Erythroblast (primary cell): Measurements from ENCODE around the gene TMEM25.
"Not testable (repeated sequence)": the region's sequence is repeated elsewhere in the genome, so short reads cannot be mapped to it uniquely, and the experiment has no call there.

Source experiments
- DNase-seq, 2 experiments: peaks; one replicate each; lab custom pipeline; 2025; lab: John Stamatoyannopoulos, UW
- GATA1 ChIP-seq: IDR thresholded peaks from 2 replicates; pipeline ENCODE4 v1.6.1; 2011; ENCODE audit warnings: low read depth, mild to moderate bottlenecking, control low read depth, low read length, moderate library complexity
- POLR2A ChIP-seq: IDR thresholded peaks from 2 replicates; pipeline ENCODE4 v1.6.1; 2011; ENCODE audit warnings: mild to moderate bottlenecking, low read length

TMEM25 gene

GRCh38 chr11:118530683-118531596 is at the start of gene TMEM25:
Gene TMEM25 (plus strand): TSS chr11:118531192. CDS start chr11:118531802, 610 bp downstream.
- DNase-seq, result peak; percentile 57 to 58
- TF ChIP-seq GATA1 (no peak), POLR2A (no peak)

GRCh38 chr11:118481238-118481637 is 49.8 kb upstream of the TMEM25 start:
- DNase-seq, result not testable (repeated sequence)

GRCh38 chr11:118484405-118484804 is 46.6 kb upstream of the TMEM25 start:
- DNase-seq, result no peak
- no peak for TF ChIP-seq POLR2A
- no peak for TF ChIP-seq GATA1

- peak in 1 of 2 experiments; percentile 13 for DNase-seq
- TF ChIP-seq GATA1, result no peak
- TF ChIP-seq POLR2A, result no peak
Observed at GRCh38 chr11:118485273-118485672, 45.7 kb upstream of the TMEM25 start.

- DNase-seq, result peak; percentile 83 to 91
- TF ChIP-seq POLR2A, result no peak
- TF ChIP-seq GATA1, result no peak
Observed at GRCh38 chr11:118488480-118489109, 42.4 kb upstream of the TMEM25 start.

- no peak for DNase-seq
- TF ChIP-seq GATA1 (no peak), POLR2A (no peak)
Observed at GRCh38 chr11:118491041-118491440, 40.0 kb upstream of the TMEM25 start.

- no peak for DNase-seq
- no peak for TF ChIP-seq POLR2A
- no peak for TF ChIP-seq GATA1
Observed at GRCh38 chr11:118497831-118498230, 33.2 kb upstream of the TMEM25 start.

- no peak for TF ChIP-seq POLR2A
- TF ChIP-seq GATA1, result no peak
- DNase-seq, result no peak
Observed at GRCh38 chr11:118503216-118503615, 27.8 kb upstream of the TMEM25 start.

GRCh38 chr11:118511601-118512000 is 19.4 kb upstream of the TMEM25 start:
- no peak for TF ChIP-seq GATA1
- no peak for TF ChIP-seq POLR2A
- DNase-seq, result no peak

GRCh38 chr11:118514103-118514502 is 16.9 kb upstream of the TMEM25 start:
- no peak for DNase-seq
- TF ChIP-seq GATA1, result no peak

- TF ChIP-seq GATA1 (no peak), POLR2A (no peak)
- no peak for DNase-seq
Observed at GRCh38 chr11:118519549-118519948, 11.4 kb upstream of the TMEM25 start.

- no peak for DNase-seq
- TF ChIP-seq GATA1, result no peak
- no peak for TF ChIP-seq POLR2A
Observed at GRCh38 chr11:118521892-118522311, 9.1 kb upstream of the TMEM25 start.

GRCh38 chr11:118522571-118523072 is 8.4 kb upstream of the TMEM25 start:
- no peak for TF ChIP-seq GATA1
- no peak for TF ChIP-seq POLR2A
- peak in 1 of 2 experiments; percentile 23 for DNase-seq

- no peak for TF ChIP-seq POLR2A
- DNase-seq, result no peak
Observed at GRCh38 chr11:118524356-118524755, 6.6 kb upstream of the TMEM25 start.
